ENCODE data around the gene ADCK1.

ADCK1 gene

DNA sequence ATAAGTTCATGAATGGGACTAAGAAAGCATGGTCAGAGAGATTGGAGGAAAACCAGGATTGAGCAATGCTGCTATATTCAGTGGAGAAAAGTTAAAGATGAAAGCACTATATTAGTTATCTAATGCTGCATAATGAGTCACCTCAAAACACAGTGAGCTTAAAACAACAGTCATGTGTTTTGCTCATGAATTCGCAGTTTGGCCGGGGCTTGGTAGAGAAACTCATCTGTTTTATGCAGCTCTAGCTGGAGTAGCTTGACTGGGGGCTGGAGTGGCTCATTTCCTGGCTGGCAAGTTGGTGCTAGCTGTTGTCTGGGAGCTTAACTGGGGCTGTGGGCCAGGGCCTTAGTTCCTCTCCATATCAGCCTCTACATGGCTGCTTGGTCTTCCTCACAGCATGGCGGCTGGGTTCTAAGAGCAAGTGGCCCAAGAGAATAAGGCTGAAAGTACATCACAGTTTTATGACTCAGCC is 90.1 kb downstream of the ADCK1 start:
- H3K27ac ChIP-seq = no peak overlapping the region
- no peak for TF ChIP-seq CTCF (IDR thresholded peaks at IDR 0.05)
- H3K9ac ChIP-seq = no peak overlapping the region
- no peak overlapping the region for H2AFZ ChIP-seq
- no peaks in the 10 kb centered on the region for H3K36me3 ChIP-seq (ENCODE audit: control insufficient read depth, insufficient read depth, low read length)
- no peak overlapping the region for H3K4me3 ChIP-seq (ENCODE audit: low read depth, low read length)
- no peaks in the 10 kb centered on the region for H3K4me1 ChIP-seq
- H3K9me3 ChIP-seq (ENCODE audit: control insufficient read depth, low read length) = no peaks in the 10 kb centered on the region
- H3K4me2 ChIP-seq (ENCODE audit: low read length) = no peak overlapping the region
- no peaks in the 10 kb centered on the region for H3K79me2 ChIP-seq
- no peaks in the 10 kb centered on the region for H3K27me3 ChIP-seq (ENCODE audit: control insufficient read depth, insufficient read depth, low read length)

- Histone ChIP-seq H3K4me2 (ENCODE audit: low read length) (no peak overlapping the region), H3K27me3 (ENCODE audit: control insufficient read depth, insufficient read depth, low read length) (no peaks in the 10 kb centered on the region), H3K4me3 (ENCODE audit: low read depth, low read length) (no peak overlapping the region), H3K9ac (no peak overlapping the region), H3K36me3 (ENCODE audit: control insufficient read depth, insufficient read depth, low read length) (no peaks in the 10 kb centered on the region), H3K79me2 (no peaks in the 10 kb centered on the region), H3K4me1 (no peaks in the 10 kb centered on the region), H3K9me3 (ENCODE audit: control insufficient read depth, low read length) (no peaks in the 10 kb centered on the region), H3K27ac (no peak overlapping the region), H2AFZ (no peak overlapping the region)
- TF ChIP-seq CTCF (IDR thresholded peaks at IDR 0.05) = no peak
These were observed 91.0 kb downstream of the ADCK1 start for GRCh38 chr14:77890873-77891272.

DNA sequence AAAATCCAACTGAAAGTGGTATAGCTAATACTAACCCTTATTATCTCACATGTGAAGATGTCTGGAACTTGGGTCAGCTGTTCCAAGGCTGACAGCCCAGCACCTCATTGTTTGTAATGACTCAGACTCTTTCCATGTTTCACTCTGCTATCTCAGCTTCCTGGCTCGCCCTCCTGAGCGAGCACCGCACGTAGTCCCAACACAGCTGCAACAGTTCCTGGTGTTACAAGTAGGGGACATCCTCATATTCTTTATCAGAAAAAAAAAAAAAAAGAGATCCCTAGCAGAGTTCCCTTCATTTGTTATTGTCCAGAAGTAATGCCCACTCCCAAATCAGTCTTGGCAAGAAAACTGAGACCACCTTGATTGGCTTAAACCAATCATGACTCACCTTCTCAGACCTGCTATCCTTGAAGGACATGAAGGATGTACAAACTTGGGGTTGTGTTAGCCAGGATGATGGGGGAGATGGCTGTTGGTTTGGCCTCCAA is 92.5 kb downstream of the ADCK1 start:
- H2AFZ ChIP-seq = no peak overlapping the region
- no peaks in the 10 kb centered on the region for H3K79me2 ChIP-seq
- H3K4me2 ChIP-seq (ENCODE audit: low read length) = no peak overlapping the region
- no peaks in the 10 kb centered on the region for H3K36me3 ChIP-seq (ENCODE audit: control insufficient read depth, insufficient read depth, low read length)
- no peak overlapping the region for H3K4me3 ChIP-seq (ENCODE audit: low read depth, low read length)
- no peaks in the 10 kb centered on the region for H3K27me3 ChIP-seq (ENCODE audit: control insufficient read depth, insufficient read depth, low read length)
- no peak overlapping the region for H3K9ac ChIP-seq
- TF ChIP-seq CTCF (IDR thresholded peaks at IDR 0.05) = no peak
- H3K9me3 ChIP-seq (ENCODE audit: control insufficient read depth, low read length) = no peaks in the 10 kb centered on the region
- H3K4me1 ChIP-seq = no peaks in the 10 kb centered on the region
- H3K27ac ChIP-seq = no peak overlapping the region

DNA sequence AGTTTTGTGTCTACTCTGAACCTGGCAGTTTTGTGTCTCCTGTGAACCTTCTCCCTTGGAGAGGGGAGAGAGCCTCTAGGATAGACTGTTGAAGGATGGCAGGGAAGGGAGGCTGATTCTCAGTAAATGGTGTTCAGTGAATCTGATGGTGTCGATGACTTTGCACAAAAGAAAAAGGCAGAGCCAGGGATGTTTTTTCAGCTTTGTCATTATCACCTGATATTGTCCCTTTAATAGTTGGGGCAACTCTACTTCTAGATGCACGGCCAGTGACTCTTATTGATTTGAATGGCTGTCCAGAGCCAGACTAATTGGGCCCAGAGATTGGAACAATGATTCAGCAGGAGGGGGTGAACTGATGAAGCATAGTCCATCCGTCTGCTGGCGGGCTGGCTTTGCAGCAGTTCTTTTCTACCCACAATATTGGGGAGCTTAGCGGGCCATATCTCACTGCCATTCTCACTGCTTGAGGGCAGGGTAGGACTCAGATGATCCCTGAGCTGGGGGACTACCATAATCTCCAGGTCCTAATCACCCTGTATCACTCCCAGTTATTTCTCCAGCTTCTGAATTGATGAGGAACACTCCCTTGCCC is 93.1 kb downstream of the ADCK1 start:
- TF ChIP-seq CTCF (IDR thresholded peaks at IDR 0.05) = no peak
- Histone ChIP-seq H3K4me2 (ENCODE audit: low read length) (no peak overlapping the region), H3K27me3 (ENCODE audit: control insufficient read depth, insufficient read depth, low read length) (no peaks in the 10 kb centered on the region)

GRCh38 chr14:77897374-77897773 is 97.5 kb downstream of the ADCK1 start:
- TF ChIP-seq CTCF (IDR thresholded peaks at IDR 0.05) = no peak
- Histone ChIP-seq H3K4me3 (ENCODE audit: low read depth, low read length) (no peak overlapping the region), H3K9me3 (ENCODE audit: control insufficient read depth, low read length) (no peaks in the 10 kb centered on the region), H2AFZ (no peak overlapping the region), H3K36me3 (ENCODE audit: control insufficient read depth, insufficient read depth, low read length) (no peaks in the 10 kb centered on the region), H3K4me2 (ENCODE audit: low read length) (no peak overlapping the region), H3K27me3 (ENCODE audit: control insufficient read depth, insufficient read depth, low read length) (no peaks in the 10 kb centered on the region), H3K9ac (no peak overlapping the region), H3K79me2 (no peaks in the 10 kb centered on the region), H3K27ac (no peak overlapping the region), H3K4me1 (no peaks in the 10 kb centered on the region)

More for the DNA sequence above, 93.1 kb downstream of the ADCK1 start:
- Histone ChIP-seq H3K4me3 (ENCODE audit: low read depth, low read length) (no peak overlapping the region), H2AFZ (no peak overlapping the region), H3K36me3 (ENCODE audit: control insufficient read depth, insufficient read depth, low read length) (no peaks in the 10 kb centered on the region), H3K9ac (no peak overlapping the region), H3K4me1 (no peaks in the 10 kb centered on the region), H3K9me3 (ENCODE audit: control insufficient read depth, low read length) (no peaks in the 10 kb centered on the region), H3K79me2 (no peaks in the 10 kb centered on the region), H3K27ac (no peak overlapping the region)

Data from parathyroid adenoma (tissue), 2 donors.